Panc1 (cell line): Measurements from ENCODE around the gene LDB2.

ENCODE experiments used
- TCF7L2 ChIP-seq: IDR thresholded peaks from 2 replicates; pipeline ENCODE4 v1.6.1; 2011; ENCODE audit warnings: mild to moderate bottlenecking, low read depth, low read length, inconsistent platforms
- TF ChIP-seq, protein P1 (sequence below): fragments of 450-650 bp; IDR thresholded peaks from 2 replicates; pipeline ENCODE4 v1.5.1; 2017; ENCODE audit warnings: mild to moderate bottlenecking

DNA sequence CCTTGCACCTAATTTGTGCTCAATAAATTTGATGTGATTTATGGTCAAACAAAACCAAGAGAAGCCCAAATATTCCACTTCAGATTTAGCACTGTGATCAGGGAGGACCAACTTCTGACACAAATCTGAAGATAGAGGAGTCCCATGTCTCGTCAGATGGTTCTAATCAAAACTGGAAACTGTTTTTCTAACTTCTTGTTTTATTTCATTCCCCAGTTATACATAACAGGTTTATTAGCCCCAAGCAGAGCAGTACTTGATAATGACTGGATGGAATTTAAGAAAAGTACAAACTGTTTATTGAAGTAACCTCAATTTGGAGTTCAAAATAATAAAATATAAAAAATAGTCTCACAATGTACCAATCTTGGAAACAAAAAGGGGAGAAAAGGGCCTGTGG, 310.3 kb downstream of the LDB2 start:
- TF ChIP-seq, protein P1, sequence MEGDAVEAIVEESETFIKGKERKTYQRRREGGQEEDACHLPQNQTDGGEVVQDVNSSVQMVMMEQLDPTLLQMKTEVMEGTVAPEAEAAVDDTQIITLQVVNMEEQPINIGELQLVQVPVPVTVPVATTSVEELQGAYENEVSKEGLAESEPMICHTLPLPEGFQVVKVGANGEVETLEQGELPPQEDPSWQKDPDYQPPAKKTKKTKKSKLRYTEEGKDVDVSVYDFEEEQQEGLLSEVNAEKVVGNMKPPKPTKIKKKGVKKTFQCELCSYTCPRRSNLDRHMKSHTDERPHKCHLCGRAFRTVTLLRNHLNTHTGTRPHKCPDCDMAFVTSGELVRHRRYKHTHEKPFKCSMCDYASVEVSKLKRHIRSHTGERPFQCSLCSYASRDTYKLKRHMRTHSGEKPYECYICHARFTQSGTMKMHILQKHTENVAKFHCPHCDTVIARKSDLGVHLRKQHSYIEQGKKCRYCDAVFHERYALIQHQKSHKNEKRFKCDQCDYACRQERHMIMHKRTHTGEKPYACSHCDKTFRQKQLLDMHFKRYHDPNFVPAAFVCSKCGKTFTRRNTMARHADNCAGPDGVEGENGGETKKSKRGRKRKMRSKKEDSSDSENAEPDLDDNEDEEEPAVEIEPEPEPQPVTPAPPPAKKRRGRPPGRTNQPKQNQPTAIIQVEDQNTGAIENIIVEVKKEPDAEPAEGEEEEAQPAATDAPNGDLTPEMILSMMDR = no peak
- TF ChIP-seq TCF7L2 = no peak
